ENCODE results near the gene SORL1.

GRCh38 chr11:121467471-121467870 is 15.4 kb downstream of the SORL1 start:
- TF ChIP-seq GATA2 (IDR thresholded peaks at IDR 0.05; ENCODE audit: low read depth, low read length) (no peak), GATA3 (IDR thresholded peaks at IDR 0.05; ENCODE audit: low read depth, low read length) (no peak)
